HEK293T (cell line): ENCODE data around the gene MUC5B.

ENCODE experiments used
- BHLHE40 ChIP-seq: fragments of 450-650 bp; IDR thresholded peaks from 2 replicates; pipeline ENCODE4 v1.6.1; 2016; ENCODE audit warnings: mild to moderate bottlenecking, moderate library complexity, borderline replicate concordance
- CTBP1 ChIP-seq: fragments of 450-650 bp; IDR thresholded peaks from 2 replicates; pipeline ENCODE4 v1.6.1; 2016; ENCODE audit warnings: borderline replicate concordance
- ELF4 ChIP-seq: fragments of 450-650 bp; IDR thresholded peaks from 2 replicates; pipeline ENCODE4 v1.6.1; 2017; ENCODE audit warnings: antibody characterized with exemption
- FOXA1 ChIP-seq: fragments of 450-650 bp; IDR thresholded peaks from 2 replicates; pipeline ENCODE4 v1.6.1; 2016; ENCODE audit warnings: mild to moderate bottlenecking
- FOXK2 ChIP-seq: fragments of 450-650 bp; IDR thresholded peaks from 2 replicates; pipeline ENCODE4 v1.6.1; 2016; ENCODE audit warnings: mild to moderate bottlenecking
- FOXM1 ChIP-seq: fragments of 450-650 bp; IDR thresholded peaks from 2 replicates; pipeline ENCODE4 v1.6.1; 2017; ENCODE audit warnings: mild to moderate bottlenecking, borderline replicate concordance
- L3MBTL2 ChIP-seq: fragments of 450-650 bp; conservative IDR thresholded peaks from 2 replicates; pipeline ENCODE4 v1.6.1; 2016; ENCODE audit warnings: mild to moderate bottlenecking
- NFRKB ChIP-seq: fragments of 450-650 bp; IDR thresholded peaks from 2 replicates; pipeline ENCODE4 v1.6.1; 2016; ENCODE audit warnings: mild to moderate bottlenecking, moderate library complexity
- SP1 ChIP-seq: fragments of 450-650 bp; IDR thresholded peaks from 2 replicates; pipeline ENCODE4 v1.6.1; 2017
- SUZ12 ChIP-seq: fragments of 450-650 bp; IDR thresholded peaks from 2 replicates; pipeline ENCODE4 v1.6.1; 2016; ENCODE audit warnings: mild to moderate bottlenecking
- TARDBP ChIP-seq: fragments of 450-650 bp; IDR thresholded peaks from 2 replicates; pipeline ENCODE4 v1.6.1; 2016

DNA sequence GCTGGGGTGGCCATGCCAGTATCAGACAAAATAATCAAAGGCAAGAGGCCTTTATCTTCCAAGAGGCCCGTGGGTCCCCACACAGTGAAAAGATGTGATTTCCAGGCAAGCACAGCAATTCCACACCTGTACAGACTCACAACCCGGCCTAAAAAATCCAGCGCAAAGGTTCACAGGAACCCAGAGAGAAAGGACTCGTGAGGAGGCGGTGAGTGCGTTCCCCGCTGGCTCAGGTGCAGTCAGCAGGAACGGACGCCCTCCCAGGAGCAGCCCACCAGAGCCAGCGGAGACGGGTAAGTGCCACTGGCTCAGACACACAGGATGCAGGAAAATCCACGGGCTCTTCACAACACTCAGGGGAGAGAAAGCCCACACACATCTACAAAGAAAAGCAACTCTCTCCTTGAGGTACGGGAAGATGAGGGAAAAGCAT, 82.2 kb downstream of the MUC5B start:
- no peak for TF ChIP-seq SUZ12
- no peak for TF ChIP-seq SP1
- no peak for TF ChIP-seq FOXA1
- no peak for TF ChIP-seq NFRKB
- TF ChIP-seq CTBP1: no peak
- no peak for TF ChIP-seq ELF4
- TF ChIP-seq FOXM1: no peak
- no peak for TF ChIP-seq BHLHE40
- TF ChIP-seq FOXK2: no peak
- no peak for TF ChIP-seq L3MBTL2
- no peak for TF ChIP-seq TARDBP
